PC-9 (cell line): ENCODE data around the gene MED9.

Source experiments
- CTCF ChIP-seq: fragments of 200-600 bp; sonication (generic); conservative IDR thresholded peaks from 2 replicates; pipeline ENCODE4 v1.6.1; 2017; ENCODE audit warnings: mixed run types, antibody characterized with exemption, mild to moderate bottlenecking, moderate library complexity
- EZH2 ChIP-seq: fragments of 200-600 bp; sonication (generic); IDR thresholded peaks from 2 replicates; pipeline ENCODE4 v1.8.0; 2017; ENCODE audit warnings: antibody characterized with exemption, low read depth

- TF ChIP-seq CTCF: no peak
- TF ChIP-seq EZH2: no peak
Observed at GRCh38 chr17:17509601-17510425, 33.0 kb downstream of the MED9 start.
